Mesodermal cell (in vitro differentiated cells): Measurements from ENCODE around the gene AMFR.

Experiments
- H3K27ac ChIP-seq: 2 replicates; pipeline ENCODE4 v1.7.0; 2013; ENCODE audit warnings: mild to moderate bottlenecking, low read depth, low read length, moderate library complexity; ENCODE audit not compliant: severe bottlenecking
- H3K36me3 ChIP-seq: 2 replicates; pipeline ENCODE4 v1.7.1; 2013; ENCODE audit warnings: mild to moderate bottlenecking, low read length, moderate library complexity; ENCODE audit not compliant: control insufficient read depth, insufficient read depth
- H3K4me1 ChIP-seq: one replicate; pipeline ENCODE4 v1.7.1; 2013; ENCODE audit warnings: mild to moderate bottlenecking, low read length; ENCODE audit not compliant: insufficient read depth, control insufficient read depth, poor library complexity, severe bottlenecking
- H3K4me3 ChIP-seq: 2 replicates; pipeline ENCODE4 v1.7.0; 2013; ENCODE audit warnings: low read length, control low read depth, mild to moderate bottlenecking; ENCODE audit not compliant: insufficient read depth, poor library complexity, severe bottlenecking; ENCODE audit errors: extremely low read depth
- H3K9me3 ChIP-seq: 2 replicates; pipeline ENCODE4 v1.7.1; 2013; ENCODE audit warnings: mild to moderate bottlenecking, low read length, moderate library complexity; ENCODE audit not compliant: control insufficient read depth
- WGBS, 2 experiments: methylation state at CpG; one replicate each; pipeline ENCODE4 v1.1.5; 2013; ENCODE audit warnings: missing lambda C conversion rate in 2 of 2; ENCODE audit not compliant: insufficient coverage in 2 of 2; 5-methylcytosine and 5-hydroxymethylcytosine counted together

The AMFR gene

DNA sequence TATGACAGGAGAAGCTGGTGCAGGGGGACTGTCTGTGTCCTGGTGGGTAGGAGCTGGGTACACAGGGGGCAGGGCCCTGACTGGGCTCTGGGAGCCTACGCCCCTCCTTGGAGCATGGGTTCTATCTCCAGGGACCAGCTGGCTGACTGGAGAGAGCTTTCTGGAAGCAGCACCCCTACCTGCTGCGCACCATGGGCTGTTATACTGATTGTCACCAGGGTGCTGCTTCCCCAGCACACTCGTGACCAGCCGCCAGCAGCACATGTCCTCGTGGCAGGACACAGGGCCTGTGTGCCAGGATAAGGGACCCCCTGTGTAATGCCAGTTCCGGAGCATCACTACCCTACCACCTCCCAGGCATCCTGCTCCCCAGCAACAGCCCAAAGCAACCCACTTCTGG lies 106.0 kb downstream of the AMFR start:
- WGBS, 2 experiments = 97 to 98% methylated on average over 5 to 6 of the region's 6 CpGs
- Histone ChIP-seq H3K4me1 (no peaks in the 10 kb centered on the region), H3K4me3 (no peak overlapping the region), H3K9me3 (no peaks in the 10 kb centered on the region), H3K36me3 (no peaks in the 10 kb centered on the region), H3K27ac (no peak overlapping the region)

GRCh38 chr16:56318827-56319140 lies 106.6 kb downstream of the AMFR start:
- H3K4me1 ChIP-seq = no peaks in the 10 kb centered on the region
- 80% methylated on average over 1 of the region's 1 CpG; no CpG with 5 or more reads in 1 of the 2 experiments for WGBS, 2 experiments
- no peaks in the 10 kb centered on the region for H3K36me3 ChIP-seq
- no peaks in the 10 kb centered on the region for H3K9me3 ChIP-seq
- H3K4me3 ChIP-seq = no peak overlapping the region
- no peak overlapping the region for H3K27ac ChIP-seq

- Histone ChIP-seq H3K4me3 (no peak overlapping the region), H3K36me3 (no peaks in the 10 kb centered on the region), H3K4me1 (no peaks in the 10 kb centered on the region), H3K9me3 (no peaks in the 10 kb centered on the region), H3K27ac (no peak overlapping the region)
- WGBS, 2 experiments = 24 to 26% methylated on average over 18 to 19 of the region's 28 CpGs
These were observed 107.1 kb downstream of the AMFR start for GRCh38 chr16:56317998-56318826.

- WGBS, 2 experiments = 81 to 87% methylated on average over 5 to 7 of the region's 7 CpGs
- Histone ChIP-seq H3K36me3 (no peaks in the 10 kb centered on the region), H3K9me3 (no peaks in the 10 kb centered on the region), H3K27ac (no peak overlapping the region), H3K4me1 (no peaks in the 10 kb centered on the region), H3K4me3 (no peak overlapping the region)
These were observed 108.8 kb downstream of the AMFR start for GRCh38 chr16:56316545-56316944.

DNA sequence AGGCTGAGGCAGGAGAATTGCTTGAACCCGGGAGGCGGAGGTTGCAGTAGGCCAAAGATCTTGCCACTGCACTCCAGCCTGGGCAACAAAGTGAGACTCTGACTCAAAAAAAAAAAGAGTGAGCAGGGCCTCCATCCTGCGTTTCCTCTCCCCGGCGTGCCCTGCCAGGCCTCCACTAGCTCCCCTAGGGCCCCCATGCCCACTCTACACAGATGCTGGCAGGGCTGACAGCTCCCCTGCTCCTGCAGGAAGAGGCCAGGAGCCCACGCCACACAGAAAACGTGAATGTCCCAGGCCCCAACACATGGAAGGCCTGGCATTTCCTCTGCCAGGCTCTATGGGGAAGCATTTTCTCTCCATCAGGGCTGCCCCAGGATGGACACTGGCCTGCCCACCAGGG lies 109.4 kb downstream of the AMFR start:
- no peaks in the 10 kb centered on the region for H3K36me3 ChIP-seq
- WGBS, 2 experiments = 90 to 91% methylated on average over 5 to 7 of the region's 7 CpGs
- H3K9me3 ChIP-seq = no peaks in the 10 kb centered on the region
- H3K27ac ChIP-seq = no peak overlapping the region
- H3K4me3 ChIP-seq = no peak overlapping the region
- H3K4me1 ChIP-seq = no peaks in the 10 kb centered on the region

GRCh38 chr16:56314244-56314850 lies 111.0 kb downstream of the AMFR start:
- no peaks in the 10 kb centered on the region for H3K4me1 ChIP-seq
- no peaks in the 10 kb centered on the region for H3K36me3 ChIP-seq
- H3K4me3 ChIP-seq = no peak overlapping the region
- 92 to 94% methylated on average over 7 to 16 of the region's 18 CpGs for WGBS, 2 experiments
- no peak overlapping the region for H3K27ac ChIP-seq
- no peaks in the 10 kb centered on the region for H3K9me3 ChIP-seq

- Histone ChIP-seq H3K4me3 (no peak overlapping the region), H3K36me3 (no peaks in the 10 kb centered on the region), H3K4me1 (no peaks in the 10 kb centered on the region), H3K27ac (no peak overlapping the region), H3K9me3 (no peaks in the 10 kb centered on the region)
- WGBS, 2 experiments = 86 to 96% methylated on average over 6 to 7 of the region's 7 CpGs
These were observed 112.8 kb downstream of the AMFR start for GRCh38 chr16:56312556-56312955.

DNA sequence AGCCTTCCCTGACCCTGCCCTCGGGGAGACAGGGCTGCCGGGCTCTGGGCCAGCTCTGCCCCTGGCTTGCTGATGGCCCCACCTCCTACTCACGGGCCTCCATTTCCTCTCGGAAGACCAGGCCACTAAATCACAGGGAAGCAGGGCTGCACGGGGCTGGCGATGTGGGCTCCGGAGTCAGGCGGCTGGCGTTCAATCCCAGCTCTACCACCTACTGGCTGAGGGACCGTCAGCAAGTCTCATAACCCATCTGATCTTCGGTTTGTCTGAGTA lies 113.4 kb downstream of the AMFR start:
- 96 to 98% methylated on average over 8 of the region's 11 CpGs for WGBS, 2 experiments
- H3K36me3 ChIP-seq = no peaks in the 10 kb centered on the region
- H3K4me3 ChIP-seq = no peak overlapping the region
- H3K4me1 ChIP-seq = peaks cover 2% of the 10 kb centered on the region
- H3K9me3 ChIP-seq = no peaks in the 10 kb centered on the region
- no peak overlapping the region for H3K27ac ChIP-seq
